GM23338 (cell line): Measurements from ENCODE around the gene SLC28A1. TPM values are rescaled to one million over a fixed set of nuclear protein-coding genes. Genes with fewer than 3 reads are reported as not detected.

Experiments used
- ATAC-seq: fragments of 200-7000 bp; cut with Tn5 transposase; 3 replicates; pipeline ENCODE4 v1.9.1; 2020
- DNase-seq: peaks from one replicate; pipeline ENCODE4 v3.0.0-alpha.2; 2015; ENCODE audit warnings: low spot score
- H2AFZ ChIP-seq: fragments of 200-600 bp; sonication (generic); 2 replicates; pipeline ENCODE4 v1.8.0; 2016; ENCODE audit warnings: antibody characterized with exemption, mild to moderate bottlenecking, moderate library complexity
- H3F3A ChIP-seq: fragments of 200-600 bp; sonication (generic); replicated peaks from 2 replicates; pipeline ENCODE4 v1.8.0; 2017; ENCODE audit warnings: antibody characterized with exemption, mixed run types, low read depth
- H3K27ac ChIP-seq: fragments of 200-600 bp; sonication (generic); 2 replicates; pipeline ENCODE4 v1.6.1; 2016; ENCODE audit warnings: low read depth
- H3K27me3 ChIP-seq: fragments of 200-600 bp; sonication (generic); 2 replicates; pipeline ENCODE4 v1.8.0; 2016; ENCODE audit warnings: mild to moderate bottlenecking, mixed run types, moderate library complexity; ENCODE audit not compliant: insufficient read depth
- H3K36me3 ChIP-seq: fragments of 200-600 bp; sonication (generic); 2 replicates; pipeline ENCODE4 v1.8.0; 2016; ENCODE audit warnings: mild to moderate bottlenecking; ENCODE audit not compliant: insufficient read depth
- H3K4me1 ChIP-seq: fragments of 200-600 bp; sonication (generic); 2 replicates; pipeline ENCODE4 v1.8.0; 2016; ENCODE audit warnings: mild to moderate bottlenecking, moderate library complexity; ENCODE audit not compliant: insufficient read depth
- H3K4me2 ChIP-seq: fragments of 200-600 bp; sonication (generic); 2 replicates; pipeline ENCODE4 v1.7.1; 2017; ENCODE audit warnings: mixed run types
- H3K4me3 ChIP-seq: fragments of 200-600 bp; sonication (generic); 2 replicates; pipeline ENCODE4 v1.6.1; 2016; ENCODE audit warnings: mixed run types
- H3K79me2 ChIP-seq: fragments of 200-600 bp; sonication (generic); replicated peaks from 2 replicates; pipeline ENCODE4 v1.8.0; 2017; ENCODE audit warnings: mild to moderate bottlenecking; ENCODE audit not compliant: insufficient read depth
- H3K9me2 ChIP-seq: fragments of 200-600 bp; sonication (generic); 2 replicates; pipeline ENCODE4 v1.8.0; 2017; ENCODE audit not compliant: insufficient read depth
- H4K20me1 ChIP-seq: fragments of 200-600 bp; sonication (generic); replicated peaks from 2 replicates; pipeline ENCODE4 v1.8.0; 2017; ENCODE audit warnings: mild to moderate bottlenecking; ENCODE audit not compliant: insufficient read depth
- H3K27ac Mint-ChIP-seq: 2 replicates; pipeline ENCODE4 v1.8.0; 2020; ENCODE audit warnings: inconsistent platforms, mild to moderate bottlenecking, moderate library complexity, mixed read lengths
- H3K27me3 Mint-ChIP-seq: 3 replicates; pipeline ENCODE4 v1.8.0; 2022; ENCODE audit warnings: low read depth, mild to moderate bottlenecking, moderate library complexity, mixed read lengths, inconsistent platforms; ENCODE audit not compliant: insufficient read depth, poor library complexity
- H3K36me3 Mint-ChIP-seq: 3 replicates; pipeline ENCODE4 v1.8.0; 2021; ENCODE audit warnings: low read depth, mild to moderate bottlenecking, inconsistent platforms, moderate library complexity, mixed read lengths
- H3K4me1 Mint-ChIP-seq: 3 replicates; pipeline ENCODE4 v1.8.0; 2020; ENCODE audit warnings: mild to moderate bottlenecking, inconsistent platforms, mixed read lengths
- H3K4me3 Mint-ChIP-seq: 3 replicates; pipeline ENCODE4 v1.8.0; 2021; ENCODE audit warnings: moderate library complexity, mild to moderate bottlenecking, inconsistent platforms, mixed read lengths
- H3K9me3 Mint-ChIP-seq: 3 replicates; pipeline ENCODE4 v1.8.0; 2020; ENCODE audit warnings: moderate library complexity, mild to moderate bottlenecking, inconsistent platforms, mixed read lengths
- CREB1 ChIP-seq: fragments of 250-450 bp; sonication (Bioruptor Pico); IDR thresholded peaks from 2 replicates; pipeline ENCODE4 v1.5.0; 2020; ENCODE audit warnings: low read depth, mild to moderate bottlenecking, moderate library complexity
- CTCF ChIP-seq, 2 experiments: fragments of 200-600 bp in 1 of 2; sonication (generic) in 1 of 2; conservative IDR thresholded peaks; 2 replicates each; pipeline versions ENCODE4 v1.5.1 to v1.6.1; 2016 to 2017; ENCODE audit warnings: antibody characterized with exemption in 2 of 2, low read depth in 2 of 2, mild to moderate bottlenecking in 2 of 2, moderate library complexity in 1 of 2
- ETS1 ChIP-seq: IDR thresholded peaks from 2 replicates; pipeline ENCODE4 v1.6.1; 2016; ENCODE audit warnings: antibody characterized with exemption
- EZH2 ChIP-seq: fragments of 200-600 bp; sonication (generic); IDR thresholded peaks from one replicate; pipeline ENCODE4 v1.8.0; 2017; ENCODE audit warnings: antibody characterized with exemption, mild to moderate bottlenecking, low read depth; ENCODE audit not compliant: unreplicated experiment
- EZH2phosphoT487 ChIP-seq: fragments of 200-600 bp; sonication (generic); IDR thresholded peaks from one replicate; pipeline ENCODE4 v1.8.1; 2018; ENCODE audit warnings: antibody characterized with exemption; ENCODE audit not compliant: unreplicated experiment
- NANOG ChIP-seq: IDR thresholded peaks from 2 replicates; pipeline ENCODE4 v1.6.1; 2016; ENCODE audit warnings: antibody characterized with exemption, borderline replicate concordance
- POLR2AphosphoS5 ChIP-seq: IDR thresholded peaks from 2 replicates; pipeline ENCODE4 v1.6.1; 2016; ENCODE audit warnings: antibody characterized with exemption, low read depth
- REST ChIP-seq: IDR thresholded peaks from one replicate; pipeline ENCODE4 v1.6.1; 2018; ENCODE audit warnings: antibody characterized with exemption; ENCODE audit not compliant: unreplicated experiment
- STAT1 ChIP-seq: IDR thresholded peaks from one replicate; pipeline ENCODE4 v1.6.1; 2016; ENCODE audit warnings: antibody characterized with exemption; ENCODE audit not compliant: unreplicated experiment
- ZNF114 ChIP-seq: fragments of 250-450 bp; sonication (Bioruptor Pico); IDR thresholded peaks from 2 replicates; pipeline ENCODE4 v1.5.0; 2020; ENCODE audit warnings: mild to moderate bottlenecking, moderate library complexity
- ZNF331 ChIP-seq: fragments of 250-450 bp; sonication (Bioruptor Pico); IDR thresholded peaks from 2 replicates; pipeline ENCODE4 v1.5.0; 2020; ENCODE audit warnings: low read depth, mild to moderate bottlenecking, moderate library complexity
- polyA plus RNA-seq: library from polyadenylated mRNA; unstranded; fragments of >200 nt; fragmentation: Nextera tagmentation; extraction: Ambion mirVana; gene quantifications from 2 replicates; pipeline ENCODE4 v1.2.1, GENCODE V29; 2016
- total RNA-seq: library from RNA; depleted of rRNA; stranded (reverse); fragments of >200 nt; shearing (Covaris generic); gene quantifications from 2 replicates; pipeline ENCODE4 v1.2.3, GENCODE V29; 2014

The SLC28A1 gene
- total and polyA plus RNA-seq, 2 experiments from 2014 or later, result not detected

GRCh38 chr15:84956199-84956598, 71.7 kb downstream of the SLC28A1 start:
- Mint-ChIP-seq H3K9me3 (no peaks in the 10 kb centered on the region), H3K4me3 (no peak overlapping the region), H3K27me3 (no peaks in the 10 kb centered on the region), H3K4me1 (peaks cover 33% of the 10 kb centered on the region), H3K36me3 (no peaks in the 10 kb centered on the region), H3K27ac (no peak overlapping the region)
- Histone ChIP-seq H2AFZ (no peak overlapping the region), H3K9me2 (no peaks in the 10 kb centered on the region), H3K4me1 (peaks cover 25% of the 10 kb centered on the region), H3K4me3 (no peak overlapping the region), H3K27ac (no peak overlapping the region), H3K27me3 (no peaks in the 10 kb centered on the region), H3K4me2 (no peak overlapping the region), H3K36me3 (no peaks in the 10 kb centered on the region), H3K79me2 (no peaks in the 10 kb centered on the region), H4K20me1 (no peaks in the 10 kb centered on the region), H3F3A (no peaks in the 10 kb centered on the region; the same call in 1 of the 2 replicates)
- TF ChIP-seq CREB1 (CRISPR knock-in tag) (no peak), EZH2 (no peak), EZH2phosphoT487 (no peak), REST (no peak), STAT1 (no peak), ETS1 (no peak), ZNF114 (no peak), POLR2AphosphoS5 (no peak), NANOG (no peak), CTCF (conservative IDR thresholded peaks at IDR 0.05; ENCODE audit: low read depth in 2 of 2) (no peak), ZNF331 (CRISPR knock-in tag) (no peak)
- DNase-seq (no peak), ATAC-seq (no peak)
